HepG2 (cell line): Measurements from ENCODE around the gene SMAD3. TPM values are rescaled to one million over a fixed set of nuclear protein-coding genes. Genes with fewer than 3 reads are reported as not detected.

Experiments
- AGO2 ChIP-seq: fragments of 200-400 bp; formaldehyde crosslinking; optimal IDR thresholded peaks from 2 replicates; pipeline ENCODE3; 2017; ENCODE audit warnings: mild to moderate bottlenecking, low read depth, low read length, moderate library complexity
- ATF7-NPFF ChIP-seq: sonication (generic); formaldehyde crosslinking; IDR thresholded peaks from 2 replicates; pipeline ENCODE4 v1.8.1; 2023; ENCODE audit warnings: mild to moderate bottlenecking, low read depth, missing genetic modification reagents, moderate library complexity
- CBX2 ChIP-seq, 2 experiments: fragments of 200-600 bp in 1 of 2; sonication (generic); formaldehyde crosslinking in 1 of 2; IDR thresholded peaks; 2 replicates each; pipeline versions ENCODE4 v1.7.0 to v1.8.1; 2018 to 2022; ENCODE audit warnings: low read depth in 2 of 2, low read length in 1 of 2, mild to moderate bottlenecking in 1 of 2, missing genetic modification reagents in 1 of 2
- HNF4A ChIP-seq: sonication (generic); formaldehyde crosslinking; IDR thresholded peaks from 2 replicates; pipeline ENCODE4 v1.4.0; 2020; ENCODE audit warnings: missing genetic modification reagents
- KDM6A ChIP-seq: IDR thresholded peaks from 2 replicates; pipeline ENCODE4 v1.6.1; 2016; ENCODE audit warnings: low read depth
- PBX2 ChIP-seq: IDR thresholded peaks from 2 replicates; pipeline ENCODE4 v1.6.1; 2016; ENCODE audit warnings: control low read depth
- PCBP2 ChIP-seq: fragments of 200-400 bp; formaldehyde crosslinking; optimal IDR thresholded peaks from 2 replicates; pipeline ENCODE3; 2018; ENCODE audit warnings: low read length, low read depth; ENCODE audit not compliant: poor library complexity, severe bottlenecking
- PHF21A ChIP-seq: sonication (generic); formaldehyde crosslinking; IDR thresholded peaks from 2 replicates; pipeline ENCODE4 v1.5.0; 2020; ENCODE audit warnings: mild to moderate bottlenecking, missing genetic modification reagents
- SIX1 ChIP-seq: sonication (generic); formaldehyde crosslinking; IDR thresholded peaks from 2 replicates; pipeline ENCODE4 v1.4.0; 2020; ENCODE audit warnings: missing genetic modification reagents, borderline replicate concordance
- SMAD3 ChIP-seq: sonication (generic); formaldehyde crosslinking; IDR thresholded peaks from 2 replicates; pipeline ENCODE4 v1.4.0; 2020; ENCODE audit warnings: missing genetic modification reagents
- STAT5B ChIP-seq: sonication (generic); formaldehyde crosslinking; IDR thresholded peaks from 2 replicates; pipeline ENCODE4 v1.4.0; 2020; ENCODE audit warnings: missing genetic modification reagents
- SYNCRIP ChIP-seq: fragments of 200-400 bp; formaldehyde crosslinking; IDR thresholded peaks from 2 replicates; pipeline ENCODE4 v1.6.1; 2018; ENCODE audit warnings: mild to moderate bottlenecking, low read depth, low read length; ENCODE audit not compliant: insufficient read depth
- U2AF1 ChIP-seq: fragments of 200-400 bp; formaldehyde crosslinking; optimal IDR thresholded peaks from 2 replicates; pipeline ENCODE3; 2017; ENCODE audit warnings: mild to moderate bottlenecking, low read depth, low read length
- ZBTB7B ChIP-seq: sonication (generic); formaldehyde crosslinking; IDR thresholded peaks from 2 replicates; pipeline ENCODE4 v1.4.0; 2020; ENCODE audit warnings: missing genetic modification reagents
- ZNF101 ChIP-seq: sonication (generic); formaldehyde crosslinking; IDR thresholded peaks from 2 replicates; pipeline ENCODE4 v1.4.0; 2020; ENCODE audit warnings: mild to moderate bottlenecking, low read depth, missing genetic modification reagents, borderline replicate concordance
- ZNF331 ChIP-seq: sonication (generic); formaldehyde crosslinking; IDR thresholded peaks from 2 replicates; pipeline ENCODE4 v1.4.0; 2020; ENCODE audit warnings: missing genetic modification reagents
- ZNF546 ChIP-seq: sonication (generic); formaldehyde crosslinking; conservative IDR thresholded peaks from 2 replicates; pipeline ENCODE4 v1.8.1; 2023; ENCODE audit warnings: mild to moderate bottlenecking, missing genetic modification reagents
- ZNF567 ChIP-seq: sonication (generic); formaldehyde crosslinking; IDR thresholded peaks from 2 replicates; pipeline ENCODE4 v1.8.1; 2023; ENCODE audit warnings: mild to moderate bottlenecking, missing genetic modification reagents, borderline replicate concordance
- ZNF577 ChIP-seq: sonication (generic); formaldehyde crosslinking; IDR thresholded peaks from 2 replicates; pipeline ENCODE4 v1.4.0; 2020; ENCODE audit warnings: mild to moderate bottlenecking, low read depth, missing genetic modification reagents, borderline replicate concordance
- ZNF703 ChIP-seq: sonication (generic); formaldehyde crosslinking; IDR thresholded peaks from 2 replicates; pipeline ENCODE4 v1.5.1; 2020; ENCODE audit warnings: missing genetic modification reagents, mild to moderate bottlenecking, moderate library complexity, borderline replicate concordance
- polyA plus RNA-seq, 8 experiments: library from polyadenylated mRNA; depleted of rRNA in 3 of 8; stranded (reverse) in 7 of 8; unstranded in 1 of 8; fragments of >200 nt; fragmentation: Illumina TruSeq in 4 of 8; extraction: Trizol in 4 of 8; gene quantifications; 2 replicates each; pipeline versions ENCODE4 v1.2.1 to v1.2.3, GENCODE V29; 2011 to 2016; ENCODE audit warnings: low read depth in 4 of 8, missing spikeins in 1 of 8, mixed read lengths in 1 of 8; ENCODE audit not compliant: insufficient read depth in 1 of 8
- total RNA-seq, 5 experiments: library from RNA; depleted of rRNA; stranded (reverse); fragments of >200 nt; fragmentation: Illumina TruSeq; extraction: Trizol; gene quantifications; 2 replicates each; pipeline ENCODE4 v1.2.3, GENCODE V29; 2016; ENCODE audit warnings: low read depth in 1 of 5
- TF ChIP-seq, protein P1 (sequence below): sonication (generic); formaldehyde crosslinking; IDR thresholded peaks from 2 replicates; pipeline ENCODE4 v1.8.1; 2022; ENCODE audit warnings: mild to moderate bottlenecking, missing genetic modification reagents
- TF ChIP-seq, protein P2 (sequence below): sonication (generic); formaldehyde crosslinking; IDR thresholded peaks from 2 replicates; pipeline ENCODE4 v1.4.0; 2020; ENCODE audit warnings: missing genetic modification reagents

The SMAD3 gene
- total and polyA plus RNA-seq, 2 of the 13 experiments (the other 11 are each of a cell fraction or from before 2014, with no cell fraction given), result 8.6 to 56.3 TPM

- TF ChIP-seq PBX2 (CRISPR knock-in tag), result peak; percentile 56; the same call in 1 of the 2 replicates
- TF ChIP-seq SIX1 (CRISPR knock-in tag), result 0 out of 2 replicates have a peak, but pooled peaks have one; percentile 12
- peak; percentile 88 for TF ChIP-seq HNF4A (CRISPR knock-in tag)
- peak; percentile 70; the same call in 1 of the 2 replicates for TF ChIP-seq SMAD3 (CRISPR knock-in tag)
- no peak for TF ChIP-seq ZNF567
- TF ChIP-seq, protein P1, sequence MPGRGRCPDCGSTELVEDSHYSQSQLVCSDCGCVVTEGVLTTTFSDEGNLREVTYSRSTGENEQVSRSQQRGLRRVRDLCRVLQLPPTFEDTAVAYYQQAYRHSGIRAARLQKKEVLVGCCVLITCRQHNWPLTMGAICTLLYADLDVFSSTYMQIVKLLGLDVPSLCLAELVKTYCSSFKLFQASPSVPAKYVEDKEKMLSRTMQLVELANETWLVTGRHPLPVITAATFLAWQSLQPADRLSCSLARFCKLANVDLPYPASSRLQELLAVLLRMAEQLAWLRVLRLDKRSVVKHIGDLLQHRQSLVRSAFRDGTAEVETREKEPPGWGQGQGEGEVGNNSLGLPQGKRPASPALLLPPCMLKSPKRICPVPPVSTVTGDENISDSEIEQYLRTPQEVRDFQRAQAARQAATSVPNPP (CRISPR knock-in tag), result no peak
- peak; percentile 82; the same call in 1 of the 2 replicates for TF ChIP-seq ZNF331
- no peak for TF ChIP-seq AGO2
- TF ChIP-seq ZNF546 (CRISPR knock-in tag), result no peak
- no peak for TF ChIP-seq CBX2 (IDR thresholded peaks at IDR 0.05; ENCODE audit: low read depth, low read length)
- no peak for TF ChIP-seq CBX2 (CRISPR knock-in tag; IDR thresholded peaks at IDR 0.05; ENCODE audit: low read depth)
- no peak for TF ChIP-seq PCBP2
- peak; percentile 98 for TF ChIP-seq PHF21A (CRISPR knock-in tag)
- no peak for TF ChIP-seq ATF7-NPFF
- peak; percentile 56 for TF ChIP-seq KDM6A (CRISPR knock-in tag)
- peak; percentile 67; the same call in 1 of the 2 replicates for TF ChIP-seq ZNF703
- no peak for TF ChIP-seq SYNCRIP
- TF ChIP-seq, protein P2, sequence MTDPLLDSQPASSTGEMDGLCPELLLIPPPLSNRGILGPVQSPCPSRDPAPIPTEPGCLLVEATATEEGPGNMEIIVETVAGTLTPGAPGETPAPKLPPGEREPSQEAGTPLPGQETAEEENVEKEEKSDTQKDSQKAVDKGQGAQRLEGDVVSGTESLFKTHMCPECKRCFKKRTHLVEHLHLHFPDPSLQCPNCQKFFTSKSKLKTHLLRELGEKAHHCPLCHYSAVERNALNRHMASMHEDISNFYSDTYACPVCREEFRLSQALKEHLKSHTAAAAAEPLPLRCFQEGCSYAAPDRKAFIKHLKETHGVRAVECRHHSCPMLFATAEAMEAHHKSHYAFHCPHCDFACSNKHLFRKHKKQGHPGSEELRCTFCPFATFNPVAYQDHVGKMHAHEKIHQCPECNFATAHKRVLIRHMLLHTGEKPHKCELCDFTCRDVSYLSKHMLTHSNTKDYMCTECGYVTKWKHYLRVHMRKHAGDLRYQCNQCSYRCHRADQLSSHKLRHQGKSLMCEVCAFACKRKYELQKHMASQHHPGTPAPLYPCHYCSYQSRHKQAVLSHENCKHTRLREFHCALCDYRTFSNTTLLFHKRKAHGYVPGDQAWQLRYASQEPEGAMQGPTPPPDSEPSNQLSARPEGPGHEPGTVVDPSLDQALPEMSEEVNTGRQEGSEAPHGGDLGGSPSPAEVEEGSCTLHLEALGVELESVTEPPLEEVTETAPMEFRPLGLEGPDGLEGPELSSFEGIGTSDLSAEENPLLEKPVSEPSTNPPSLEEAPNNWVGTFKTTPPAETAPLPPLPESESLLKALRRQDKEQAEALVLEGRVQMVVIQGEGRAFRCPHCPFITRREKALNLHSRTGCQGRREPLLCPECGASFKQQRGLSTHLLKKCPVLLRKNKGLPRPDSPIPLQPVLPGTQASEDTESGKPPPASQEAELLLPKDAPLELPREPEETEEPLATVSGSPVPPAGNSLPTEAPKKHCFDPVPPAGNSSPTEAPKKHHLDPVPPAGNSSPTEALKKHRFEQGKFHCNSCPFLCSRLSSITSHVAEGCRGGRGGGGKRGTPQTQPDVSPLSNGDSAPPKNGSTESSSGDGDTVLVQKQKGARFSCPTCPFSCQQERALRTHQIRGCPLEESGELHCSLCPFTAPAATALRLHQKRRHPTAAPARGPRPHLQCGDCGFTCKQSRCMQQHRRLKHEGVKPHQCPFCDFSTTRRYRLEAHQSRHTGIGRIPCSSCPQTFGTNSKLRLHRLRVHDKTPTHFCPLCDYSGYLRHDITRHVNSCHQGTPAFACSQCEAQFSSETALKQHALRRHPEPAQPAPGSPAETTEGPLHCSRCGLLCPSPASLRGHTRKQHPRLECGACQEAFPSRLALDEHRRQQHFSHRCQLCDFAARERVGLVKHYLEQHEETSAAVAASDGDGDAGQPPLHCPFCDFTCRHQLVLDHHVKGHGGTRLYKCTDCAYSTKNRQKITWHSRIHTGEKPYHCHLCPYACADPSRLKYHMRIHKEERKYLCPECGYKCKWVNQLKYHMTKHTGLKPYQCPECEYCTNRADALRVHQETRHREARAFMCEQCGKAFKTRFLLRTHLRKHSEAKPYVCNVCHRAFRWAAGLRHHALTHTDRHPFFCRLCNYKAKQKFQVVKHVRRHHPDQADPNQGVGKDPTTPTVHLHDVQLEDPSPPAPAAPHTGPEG, result no peak
- no peak for TF ChIP-seq STAT5B (CRISPR knock-in tag)
- peak; percentile 86 for TF ChIP-seq ZBTB7B (CRISPR knock-in tag)
- no peak for TF ChIP-seq ZNF577
- TF ChIP-seq U2AF1, result peak; percentile 76
- TF ChIP-seq ZNF101 (CRISPR knock-in tag), result no peak
Measured at GRCh38 chr15:67146875-67147381, 81.5 kb downstream of the SMAD3 start (continued).
